ENCODE measurements around the gene ERBB2.

GRCh38 chr17:39735882-39736281 is 36.0 kb downstream of the ERBB2 start:
- TF ChIP-seq EP300 (IDR thresholded peaks at IDR 0.05; ENCODE audit: borderline replicate concordance in 1 of 2, low read depth in 2 of 2, low read length in 2 of 2) (no peak), POLR2AphosphoS5 (IDR thresholded peaks at IDR 0.05; ENCODE audit: low read depth, low read length) (no peak), USF2 (IDR thresholded peaks at IDR 0.05; ENCODE audit: low read length) (no peak), KDM1A (IDR thresholded peaks at IDR 0.05; ENCODE audit: borderline replicate concordance, low read length) (no peak), CTCF (IDR thresholded peaks at IDR 0.05; ENCODE audit: control extremely low read depth in 1 of 3, insufficient read depth in 1 of 3, low read depth in 1 of 3, low read length in 3 of 3) (no peak), HDAC2 (IDR thresholded peaks at IDR 0.05; ENCODE audit: borderline replicate concordance in 1 of 2, low read depth in 2 of 2, low read length in 2 of 2) (no peak), CEBPB (IDR thresholded peaks at IDR 0.05; ENCODE audit: low read depth, low read length) (no peak), TBP (IDR thresholded peaks at IDR 0.05; ENCODE audit: low read depth, low read length) (no peak), CBX5 (IDR thresholded peaks at IDR 0.05; ENCODE audit: low read depth, low read length) (no peak), MAX (IDR thresholded peaks at IDR 0.05) (no peak), RXRA (IDR thresholded peaks at IDR 0.05; ENCODE audit: insufficient read depth, low read depth, low read length) (no peak), RFX5 (IDR thresholded peaks at IDR 0.05; ENCODE audit: borderline replicate concordance, low read depth, low read length) (no peak), EZH2 (IDR thresholded peaks at IDR 0.05; ENCODE audit: low read depth, low read length, severe bottlenecking) (no peak), RAD21 (IDR thresholded peaks at IDR 0.05 in 1 of 2, conservative IDR thresholded peaks at IDR 0.05 in 1 of 2; ENCODE audit: low read depth in 2 of 2, low read length in 2 of 2) (no peak)
